ENCODE measurements around the gene DEFB129.

GRCh38 chr20:266596-267562 is 39.8 kb downstream of the DEFB129 start:
- TF ChIP-seq CTCF (IDR thresholded peaks at IDR 0.05) (peak; percentile 80 to 94 (median 91)), POLR2A (IDR thresholded peaks at IDR 0.05) (no peak)

All from vagina (tissue), 2 donors.